ENCODE data around the gene RUFY1. TPM values are rescaled to one million over a fixed set of nuclear protein-coding genes. Genes with fewer than 3 reads are reported as not detected.

Gene RUFY1
- total RNA-seq, 1 experiment from 2014 or later = 41.4 TPM

GRCh38 chr5:179588166-179588565 lies 37.8 kb downstream of the RUFY1 start:
- peaks cover 35% of the 10 kb centered on the region for H3K36me3 ChIP-seq (ENCODE audit: insufficient read depth, low read length, poor library complexity, severe bottlenecking)

DNA sequence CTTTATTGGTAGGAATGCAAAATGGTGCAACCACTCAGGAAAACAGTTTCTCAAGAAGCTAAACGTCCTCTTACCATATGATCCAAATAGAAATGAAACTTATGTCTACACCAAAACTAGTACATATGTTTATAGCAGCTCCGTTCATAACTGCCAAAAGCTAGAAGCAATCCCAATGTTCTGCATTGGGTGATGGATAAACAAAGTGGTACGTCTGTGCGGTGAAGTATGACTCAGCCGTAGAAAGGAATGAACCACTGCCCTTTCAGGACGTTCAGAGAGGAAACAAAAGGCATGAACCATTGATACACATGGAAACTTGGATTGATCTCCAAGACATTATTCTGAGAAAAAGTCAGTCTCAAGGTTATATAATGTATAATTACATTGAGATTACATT lies 45.6 kb downstream of the RUFY1 start:
- CTCF ChIA-PET = no interaction called here

More at GRCh38 chr5:179588166-179588565, 37.8 kb downstream of the RUFY1 start:
- Histone ChIP-seq H3K27ac (ENCODE audit: low read depth, low read length, poor library complexity, severe bottlenecking) (no peak overlapping the region), H3K27me3 (replicated peaks; ENCODE audit: insufficient read depth, low read depth, low read length, poor library complexity) (no peaks in the 10 kb centered on the region), H3K4me3 (ENCODE audit: low read depth, low read length, poor library complexity, severe bottlenecking) (no peak overlapping the region), H3K9me3 (ENCODE audit: low read depth, low read length, poor library complexity, severe bottlenecking) (no peaks in the 10 kb centered on the region), H3K4me1 (ENCODE audit: insufficient read depth, low read length, poor library complexity, severe bottlenecking) (no peaks in the 10 kb centered on the region)
- no TSS peak for BruUV-seq (replicated peaks)
- CTCF ChIA-PET = no interaction called here
- DNase-seq (ENCODE audit: low spot score) = no peak
- TF ChIP-seq EZH2 (IDR thresholded peaks at IDR 0.05; ENCODE audit: borderline replicate concordance, low read depth, low read length, poor library complexity, severe bottlenecking) = no peak
- TF ChIP-seq, protein P1, sequence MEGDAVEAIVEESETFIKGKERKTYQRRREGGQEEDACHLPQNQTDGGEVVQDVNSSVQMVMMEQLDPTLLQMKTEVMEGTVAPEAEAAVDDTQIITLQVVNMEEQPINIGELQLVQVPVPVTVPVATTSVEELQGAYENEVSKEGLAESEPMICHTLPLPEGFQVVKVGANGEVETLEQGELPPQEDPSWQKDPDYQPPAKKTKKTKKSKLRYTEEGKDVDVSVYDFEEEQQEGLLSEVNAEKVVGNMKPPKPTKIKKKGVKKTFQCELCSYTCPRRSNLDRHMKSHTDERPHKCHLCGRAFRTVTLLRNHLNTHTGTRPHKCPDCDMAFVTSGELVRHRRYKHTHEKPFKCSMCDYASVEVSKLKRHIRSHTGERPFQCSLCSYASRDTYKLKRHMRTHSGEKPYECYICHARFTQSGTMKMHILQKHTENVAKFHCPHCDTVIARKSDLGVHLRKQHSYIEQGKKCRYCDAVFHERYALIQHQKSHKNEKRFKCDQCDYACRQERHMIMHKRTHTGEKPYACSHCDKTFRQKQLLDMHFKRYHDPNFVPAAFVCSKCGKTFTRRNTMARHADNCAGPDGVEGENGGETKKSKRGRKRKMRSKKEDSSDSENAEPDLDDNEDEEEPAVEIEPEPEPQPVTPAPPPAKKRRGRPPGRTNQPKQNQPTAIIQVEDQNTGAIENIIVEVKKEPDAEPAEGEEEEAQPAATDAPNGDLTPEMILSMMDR (conservative IDR thresholded peaks at IDR 0.05; ENCODE audit: low read depth, low read length) = no peak
- POLR2A ChIA-PET (ENCODE audit: low non-redundant PET) = no interaction called here
- intact Hi-C loops (cut with micrococcal nuclease; ENCODE audit: unreplicated experiment) = no loop called here

DNA sequence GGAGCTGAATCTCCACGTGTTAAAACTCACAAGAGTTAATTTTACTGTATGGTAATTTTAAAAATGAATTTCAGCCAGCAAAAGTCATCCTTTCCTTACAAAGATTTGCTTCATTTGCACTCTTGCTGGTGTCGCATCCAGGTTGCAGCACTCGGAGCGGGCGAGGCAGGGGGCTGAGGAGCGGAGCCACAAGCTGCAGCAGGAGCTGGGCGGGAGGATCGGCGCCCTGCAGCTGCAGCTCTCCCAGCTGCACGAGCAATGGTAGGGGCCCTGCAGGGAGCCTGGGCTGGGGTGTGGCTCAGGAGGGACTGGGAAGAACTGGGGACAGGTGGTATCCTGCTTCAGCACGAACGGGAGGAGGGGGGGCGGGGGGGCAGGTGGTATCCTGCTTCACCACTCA lies 46.1 kb downstream of the RUFY1 start:
- H3K36me3 ChIP-seq (ENCODE audit: insufficient read depth, low read length, poor library complexity, severe bottlenecking) = peaks cover 50% of the 10 kb centered on the region
- no TSS peak for BruUV-seq (replicated peaks)
- H3K27ac ChIP-seq (ENCODE audit: low read depth, low read length, poor library complexity, severe bottlenecking) = no peak overlapping the region
- ChIA-PET CTCF (no interaction called here), POLR2A (ENCODE audit: low non-redundant PET) (no interaction called here)
- no peak overlapping the region for H3K4me3 ChIP-seq (ENCODE audit: low read depth, low read length, poor library complexity, severe bottlenecking)
- DNase-seq (ENCODE audit: low spot score) = no peak
- intact Hi-C loops (cut with micrococcal nuclease; ENCODE audit: unreplicated experiment) = no loop called here
- H3K4me1 ChIP-seq (ENCODE audit: insufficient read depth, low read length, poor library complexity, severe bottlenecking) = no peaks in the 10 kb centered on the region
- no peaks in the 10 kb centered on the region for H3K9me3 ChIP-seq (ENCODE audit: low read depth, low read length, poor library complexity, severe bottlenecking)
- no peaks in the 10 kb centered on the region for H3K27me3 ChIP-seq (replicated peaks; ENCODE audit: insufficient read depth, low read depth, low read length, poor library complexity)
- TF ChIP-seq, protein P1 (conservative IDR thresholded peaks at IDR 0.05; ENCODE audit: low read depth, low read length) = no peak
- no peak for TF ChIP-seq EZH2 (IDR thresholded peaks at IDR 0.05; ENCODE audit: borderline replicate concordance, low read depth, low read length, poor library complexity, severe bottlenecking)

More for the DNA sequence above, 45.6 kb downstream of the RUFY1 start:
- no peaks in the 10 kb centered on the region for H3K27me3 ChIP-seq (replicated peaks; ENCODE audit: insufficient read depth, low read depth, low read length, poor library complexity)
- peaks cover 51% of the 10 kb centered on the region for H3K36me3 ChIP-seq (ENCODE audit: insufficient read depth, low read length, poor library complexity, severe bottlenecking)
- no peak for DNase-seq (ENCODE audit: low spot score)
- intact Hi-C loops (cut with micrococcal nuclease; ENCODE audit: unreplicated experiment) = no loop called here
- POLR2A ChIA-PET (ENCODE audit: low non-redundant PET) = no interaction called here
- no peak for TF ChIP-seq EZH2 (IDR thresholded peaks at IDR 0.05; ENCODE audit: borderline replicate concordance, low read depth, low read length, poor library complexity, severe bottlenecking)
- TF ChIP-seq, protein P1 (conservative IDR thresholded peaks at IDR 0.05; ENCODE audit: low read depth, low read length) = no peak
- H3K4me3 ChIP-seq (ENCODE audit: low read depth, low read length, poor library complexity, severe bottlenecking) = no peak overlapping the region
- H3K9me3 ChIP-seq (ENCODE audit: low read depth, low read length, poor library complexity, severe bottlenecking) = no peaks in the 10 kb centered on the region
- no peaks in the 10 kb centered on the region for H3K4me1 ChIP-seq (ENCODE audit: insufficient read depth, low read length, poor library complexity, severe bottlenecking)
- no TSS peak for BruUV-seq (replicated peaks)
- H3K27ac ChIP-seq (ENCODE audit: low read depth, low read length, poor library complexity, severe bottlenecking) = no peak overlapping the region

Measured in A673 (cell line).